IPS-11a (cell line): ENCODE results near the gene TRNAU1AP.
"Not testable (repeated sequence)": the region's sequence is repeated elsewhere in the genome, so short reads cannot be mapped to it uniquely, and the experiment has no call there.

Experiments
- H3K4me3 ChIP-seq: one replicate; pipeline ENCODE4 v1.5.1; 2013; ENCODE audit warnings: low read depth, low read length, control low read depth

The TRNAU1AP gene

GRCh38 chr1:28521502-28522164 lies 31.3 kb upstream of the TRNAU1AP start:
- H3K4me3 ChIP-seq: no peak overlapping the region

GRCh38 chr1:28522537-28522936 lies 30.3 kb upstream of the TRNAU1AP start:
- H3K4me3 ChIP-seq: not testable (repeated sequence)

GRCh38 chr1:28525002-28525642 lies 27.8 kb upstream of the TRNAU1AP start:
- H3K4me3 ChIP-seq: not testable (repeated sequence)

- no peak overlapping the region for H3K4me3 ChIP-seq
These were observed 26.0 kb upstream of the TRNAU1AP start for GRCh38 chr1:28526886-28527285.

- H3K4me3 ChIP-seq: no peak overlapping the region
These were observed 22.4 kb upstream of the TRNAU1AP start for GRCh38 chr1:28530456-28530855.

GRCh38 chr1:28534671-28535070 lies 18.2 kb upstream of the TRNAU1AP start:
- H3K4me3 ChIP-seq: no peak overlapping the region

- no peak overlapping the region for H3K4me3 ChIP-seq
These were observed 17.7 kb upstream of the TRNAU1AP start for GRCh38 chr1:28535180-28535579.

GRCh38 chr1:28537457-28538199 lies 15.3 kb upstream of the TRNAU1AP start:
- no peak overlapping the region for H3K4me3 ChIP-seq

GRCh38 chr1:28538286-28538685 lies 14.6 kb upstream of the TRNAU1AP start:
- H3K4me3 ChIP-seq: no peak overlapping the region

GRCh38 chr1:28540651-28541050 lies 12.2 kb upstream of the TRNAU1AP start:
- no peak overlapping the region for H3K4me3 ChIP-seq

GRCh38 chr1:28541414-28542015 lies 11.4 kb upstream of the TRNAU1AP start:
- H3K4me3 ChIP-seq: not testable (repeated sequence)

GRCh38 chr1:28545246-28545628 lies 7.6 kb upstream of the TRNAU1AP start:
- H3K4me3 ChIP-seq: no peak overlapping the region

GRCh38 chr1:28548318-28548717 lies 4.6 kb upstream of the TRNAU1AP start:
- no peak overlapping the region for H3K4me3 ChIP-seq

GRCh38 chr1:28551381-28551780 lies 1.5 kb upstream of the TRNAU1AP start:
- H3K4me3 ChIP-seq: no peak overlapping the region

GRCh38 chr1:28560886-28561285 lies 8.0 kb downstream of the TRNAU1AP start:
- H3K4me3 ChIP-seq: no peak overlapping the region

GRCh38 chr1:28564310-28564709 lies 11.4 kb downstream of the TRNAU1AP start:
- no peak overlapping the region for H3K4me3 ChIP-seq

- H3K4me3 ChIP-seq: no peak overlapping the region
These were observed 12.2 kb downstream of the TRNAU1AP start for GRCh38 chr1:28565040-28565439.

- H3K4me3 ChIP-seq: no peak overlapping the region
These were observed 12.8 kb downstream of the TRNAU1AP start for GRCh38 chr1:28565726-28566125.

- no peak overlapping the region for H3K4me3 ChIP-seq
These were observed 14.0 kb downstream of the TRNAU1AP start for GRCh38 chr1:28566931-28567330.

GRCh38 chr1:28571911-28572310 lies 19.0 kb downstream of the TRNAU1AP start:
- H3K4me3 ChIP-seq: no peak overlapping the region

- H3K4me3 ChIP-seq: not testable (repeated sequence)
These were observed 20.0 kb downstream of the TRNAU1AP start for GRCh38 chr1:28572891-28573290.

- no peak overlapping the region for H3K4me3 ChIP-seq
These were observed 20.7 kb downstream of the TRNAU1AP start for GRCh38 chr1:28573564-28573963.
